ENCODE measurements around the gene ELF2.
"Not testable (repeated sequence)": the region's sequence is repeated elsewhere in the genome, so short reads cannot be mapped to it uniquely, and the experiment has no call there.

Gene ELF2

DNA sequence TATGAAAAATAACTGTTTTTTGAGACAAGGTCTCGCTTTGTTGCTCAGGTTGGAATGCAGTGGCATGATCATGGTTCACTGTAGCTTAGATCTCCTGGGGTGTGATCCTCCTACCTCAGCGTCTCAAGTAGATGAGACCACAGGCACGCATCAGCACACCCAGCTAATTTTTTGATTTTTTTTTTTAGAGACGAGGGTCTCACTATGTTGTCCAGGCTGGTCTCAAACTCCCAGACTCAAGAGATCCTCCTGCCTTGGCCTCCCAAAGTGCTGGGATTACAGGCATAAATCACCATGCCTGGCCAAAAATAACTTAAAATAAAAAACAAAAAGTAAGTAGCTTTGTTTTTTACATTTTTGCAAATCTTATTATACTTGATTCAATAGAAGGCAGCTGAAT is 98.1 kb downstream of the ELF2 start:
- DNase-seq (ENCODE audit: low read depth in 2 of 2), result no peak

GRCh38 chr4:139077567-139078355 is 99.3 kb downstream of the ELF2 start:
- no peak for DNase-seq (ENCODE audit: low read depth in 2 of 2)

- no peak for DNase-seq (ENCODE audit: low read depth in 2 of 2)
Measured at GRCh38 chr4:139076016-139076744, 100.8 kb downstream of the ELF2 start.

GRCh38 chr4:139060591-139060990 is 116.4 kb downstream of the ELF2 start:
- DNase-seq (ENCODE audit: low read depth in 2 of 2), result no peak

GRCh38 chr4:139059026-139059425 is 118.0 kb downstream of the ELF2 start:
- not testable (repeated sequence) for DNase-seq (ENCODE audit: low read depth in 2 of 2)

DNA sequence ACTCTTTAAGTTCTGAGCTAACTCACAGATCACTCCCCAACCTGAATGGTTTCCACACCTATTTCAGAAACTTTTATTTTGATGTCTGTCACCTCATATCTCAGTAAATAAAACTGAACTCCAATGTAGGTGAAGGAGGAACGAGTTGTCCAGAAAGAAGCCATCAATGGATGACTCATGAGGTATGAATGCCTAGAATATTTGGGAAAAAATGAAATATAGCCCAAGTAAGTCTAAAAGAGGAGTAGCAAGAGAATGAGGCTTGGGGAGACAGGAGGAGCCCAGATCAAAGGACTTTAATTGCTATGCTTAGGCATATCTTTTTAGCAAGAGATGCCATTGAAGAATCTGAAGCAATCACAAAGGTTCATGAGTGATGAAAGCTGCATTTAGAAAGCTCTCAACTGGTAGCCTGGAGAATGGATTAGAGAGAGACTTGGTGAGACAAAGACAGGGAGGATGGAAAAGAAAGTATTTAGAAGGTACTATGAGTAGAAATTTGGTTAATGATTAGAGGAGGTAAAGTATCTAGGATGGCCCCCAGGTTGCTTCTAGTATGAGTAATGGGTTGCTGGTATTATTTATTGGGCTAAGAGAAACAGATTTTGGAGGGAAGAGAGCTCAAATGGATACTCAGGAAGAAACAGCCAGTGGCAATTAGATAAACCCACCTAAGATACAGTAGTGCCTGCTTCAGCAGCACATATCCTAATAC is 122.1 kb downstream of the ELF2 start:
- no peak for DNase-seq (ENCODE audit: low read depth in 2 of 2)

DNA sequence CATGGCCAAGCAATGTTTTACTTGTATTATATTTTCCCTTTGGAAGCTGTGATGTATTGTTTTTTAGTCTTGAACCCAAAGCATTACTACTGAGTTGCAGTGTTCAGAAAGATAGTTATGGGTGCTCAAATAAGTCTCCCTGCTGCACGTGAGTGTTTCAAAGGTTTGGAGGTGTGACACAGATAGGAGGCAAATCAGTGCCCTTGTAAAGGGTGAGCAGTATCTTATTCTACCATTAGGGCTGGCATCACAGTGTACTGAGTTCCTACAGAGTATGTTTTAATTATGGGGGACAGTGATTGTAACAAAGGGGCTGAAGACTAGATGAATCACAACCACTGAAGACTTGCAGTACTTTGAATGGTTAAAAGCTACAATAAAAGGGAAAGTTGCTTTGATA is 123.1 kb downstream of the ELF2 start:
- DNase-seq (ENCODE audit: low read depth in 2 of 2), result no peak

- no peak for DNase-seq (ENCODE audit: low read depth in 2 of 2)
Measured at GRCh38 chr4:139050446-139050845, 126.6 kb downstream of the ELF2 start.

GRCh38 chr4:139048026-139048425 is 129.0 kb downstream of the ELF2 start:
- no peak for DNase-seq (ENCODE audit: low read depth in 2 of 2)

- DNase-seq (ENCODE audit: low read depth in 2 of 2), result no peak
Measured at GRCh38 chr4:139044291-139044690, 132.7 kb downstream of the ELF2 start.

DNA sequence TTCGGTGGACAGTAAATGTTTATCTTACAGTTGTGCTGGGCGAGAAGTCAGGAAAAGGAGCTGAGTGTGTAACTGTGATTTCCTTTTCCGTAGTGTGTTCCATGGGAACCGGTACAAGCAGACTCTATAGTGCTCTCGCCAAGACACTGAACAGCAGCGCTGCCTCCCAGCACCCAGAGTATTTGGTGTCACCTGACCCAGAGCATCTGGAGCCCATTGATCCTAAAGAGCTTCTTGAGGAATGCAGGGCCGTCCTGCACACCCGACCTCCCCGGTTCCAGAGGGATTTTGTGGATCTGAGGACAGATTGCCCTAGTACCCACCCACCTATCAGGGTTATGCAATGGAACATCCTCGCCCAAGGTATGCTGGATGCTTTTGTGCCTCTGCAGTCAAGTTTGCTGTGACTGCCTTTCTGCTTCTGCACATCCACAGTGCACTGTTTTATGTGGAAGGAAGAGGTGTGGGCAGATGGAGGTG is 134.0 kb downstream of the ELF2 start:
- no peak for DNase-seq (ENCODE audit: low read depth in 2 of 2)

DNA sequence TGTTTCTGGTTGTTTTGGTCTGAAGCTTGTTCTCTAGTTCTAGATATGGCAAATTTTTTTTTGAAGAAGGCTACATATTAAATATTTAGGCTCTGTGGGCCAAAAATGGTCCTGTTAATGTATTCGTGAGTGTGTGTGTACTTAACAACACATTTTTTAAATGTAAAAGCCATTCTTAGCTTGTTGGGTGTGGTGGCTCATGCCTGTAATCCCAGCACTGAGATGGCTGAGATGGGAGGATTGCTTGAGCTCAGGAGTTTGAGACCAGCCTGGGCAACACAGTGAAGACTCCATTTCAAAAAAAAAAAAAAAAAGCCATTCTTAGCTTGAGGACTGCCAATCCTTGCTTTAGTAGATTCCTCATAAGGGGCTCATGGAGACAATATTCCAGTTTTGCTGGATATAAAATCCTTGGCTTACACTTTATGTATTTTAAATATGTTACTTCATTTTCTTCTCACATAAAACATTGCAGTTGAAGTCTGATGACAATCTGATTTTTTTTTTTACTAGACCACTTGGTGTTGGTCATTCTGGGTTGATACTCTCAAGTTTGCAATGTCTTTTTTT is 138.1 kb downstream of the ELF2 start:
- DNase-seq (ENCODE audit: low read depth in 2 of 2), result no peak

GRCh38 chr4:139036885-139037284 is 140.1 kb downstream of the ELF2 start:
- no peak for DNase-seq (ENCODE audit: low read depth in 2 of 2)

DNA sequence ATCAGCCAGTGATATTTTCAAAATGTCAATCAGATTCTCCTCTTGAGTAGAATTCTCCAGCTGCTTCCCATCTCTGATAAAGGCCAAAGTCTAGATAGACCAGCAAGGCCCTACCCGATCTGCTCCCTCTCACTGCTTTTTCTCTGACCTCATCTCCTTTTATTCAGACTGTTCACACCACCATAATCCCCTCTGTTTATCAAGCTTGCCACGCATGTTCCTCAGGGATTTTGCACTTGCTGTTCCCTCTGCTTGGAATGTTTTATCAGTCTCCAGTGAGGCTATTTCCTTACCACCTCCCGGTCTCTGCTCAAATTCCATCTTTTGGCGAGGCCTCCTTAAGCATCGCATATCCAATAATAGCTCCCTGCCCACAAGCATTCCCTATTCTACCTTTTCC is 141.4 kb downstream of the ELF2 start:
- no peak for DNase-seq (ENCODE audit: low read depth in 2 of 2)

- peak; percentile 53 to 55 for DNase-seq (ENCODE audit: low read depth in 2 of 2)
Measured at GRCh38 chr4:139030614-139031235, 146.3 kb downstream of the ELF2 start.

DNA sequence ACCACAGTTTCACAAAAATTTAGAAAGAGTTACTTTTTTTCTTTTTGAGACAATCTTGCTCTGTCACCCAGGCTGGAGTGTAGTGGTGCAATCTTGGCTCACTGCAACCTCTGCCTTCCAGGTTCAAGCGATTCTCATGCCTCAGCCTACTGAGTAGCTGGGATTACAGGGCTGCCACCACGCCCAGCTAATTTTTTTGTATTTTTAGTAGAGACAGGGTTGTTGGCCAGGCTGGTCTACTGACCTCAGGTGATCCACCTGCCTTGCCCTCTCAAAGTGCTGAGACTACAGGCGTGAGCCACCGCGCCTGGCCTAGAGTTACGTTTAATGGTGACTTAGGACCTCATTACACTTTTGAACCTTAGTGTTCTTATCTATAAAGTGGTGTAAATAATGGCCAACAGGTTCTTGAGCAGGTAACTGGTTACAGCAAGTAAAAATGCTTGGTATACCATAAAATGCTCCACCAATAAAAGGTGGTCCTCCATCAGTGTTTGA is 147.1 kb downstream of the ELF2 start:
- DNase-seq (ENCODE audit: low read depth in 2 of 2), result not testable (repeated sequence)

DNA sequence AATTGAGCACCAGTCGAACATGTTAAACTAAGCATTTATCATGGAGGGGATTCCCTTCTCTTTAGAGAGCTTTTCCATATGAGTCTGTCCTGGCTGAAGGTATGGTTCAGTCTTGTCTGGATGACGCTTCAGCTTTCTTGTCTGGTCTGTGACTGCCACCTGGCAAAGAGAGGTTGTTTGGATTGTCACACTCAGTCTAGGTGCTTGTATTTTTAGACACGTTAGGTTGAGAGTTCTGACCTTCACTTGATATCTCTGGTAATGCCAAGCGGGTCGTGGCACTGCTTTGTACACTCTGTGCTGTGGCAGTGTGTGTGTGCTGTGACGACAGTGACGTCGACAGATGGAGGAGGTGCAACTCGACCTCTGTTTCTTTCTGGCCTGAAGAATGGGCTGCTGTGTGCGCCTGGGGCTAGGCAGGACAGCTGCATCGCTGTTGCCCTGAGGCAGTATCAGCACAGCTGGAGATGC is 148.8 kb downstream of the ELF2 start:
- DNase-seq (ENCODE audit: low read depth in 2 of 2), result no peak

DNA sequence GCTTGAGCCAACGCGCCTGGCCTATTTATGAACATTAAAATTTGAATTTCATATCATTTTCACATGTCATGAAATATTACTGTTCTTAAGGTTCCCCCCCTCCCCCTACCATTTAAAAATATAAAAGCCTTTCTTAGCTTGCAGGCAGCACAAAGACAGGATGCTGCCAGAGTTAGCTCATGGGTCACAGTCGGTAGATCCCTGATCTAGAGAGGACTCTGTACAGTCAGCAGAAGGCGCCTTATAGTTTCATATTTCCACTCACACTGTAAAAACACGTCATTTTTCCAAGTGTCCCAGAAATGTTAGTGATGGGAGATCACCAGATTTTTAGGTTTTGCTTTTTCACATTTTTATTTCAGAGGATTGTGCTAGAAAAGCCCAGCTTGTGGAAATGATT is 149.2 kb downstream of the ELF2 start:
- DNase-seq (ENCODE audit: low read depth in 2 of 2), result no peak

GRCh38 chr4:139025841-139026240 is 151.2 kb downstream of the ELF2 start:
- DNase-seq (ENCODE audit: low read depth in 2 of 2), result no peak

DNA sequence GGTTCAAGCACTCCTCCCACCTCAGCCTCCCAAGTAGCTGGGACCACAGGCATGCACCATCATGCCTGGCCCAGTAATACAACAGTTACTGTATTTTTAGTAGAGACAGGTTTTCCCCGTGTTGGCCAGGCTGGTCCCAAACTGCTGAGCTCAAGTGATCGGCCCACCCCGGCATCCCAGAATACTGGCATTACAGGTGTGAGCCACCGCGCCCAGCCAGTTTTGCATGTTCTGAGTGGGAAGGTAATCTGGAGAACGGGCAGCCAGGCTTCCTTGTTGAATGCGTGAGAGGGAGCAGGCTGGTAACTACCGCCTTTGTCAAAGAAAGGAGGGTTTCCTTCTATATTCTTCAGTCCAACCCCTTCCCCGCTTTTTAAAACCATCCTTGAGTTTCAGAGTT is 152.3 kb downstream of the ELF2 start:
- no peak for DNase-seq (ENCODE audit: low read depth in 2 of 2)

DNA sequence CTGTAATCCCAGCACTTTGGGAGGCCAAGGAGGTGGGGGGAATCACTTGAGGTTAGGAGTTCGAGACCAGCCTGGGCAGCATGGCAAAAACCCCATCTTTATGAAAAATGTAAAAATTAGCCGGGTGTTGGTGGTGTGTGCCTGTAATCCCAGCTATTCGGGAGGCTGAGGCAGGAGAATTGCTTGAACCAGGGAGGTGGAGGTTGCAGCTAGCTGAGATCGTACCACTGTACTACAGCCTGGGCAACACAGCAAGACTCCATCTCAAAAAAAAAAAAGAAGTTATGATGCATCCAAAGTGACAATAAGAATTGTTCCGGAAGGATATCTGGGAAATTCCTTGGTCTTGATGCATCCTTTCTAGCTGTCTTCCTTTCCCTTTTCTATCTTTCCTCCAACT is 154.2 kb downstream of the ELF2 start:
- DNase-seq (ENCODE audit: low read depth in 2 of 2), result no peak

Measured in stimulated activated CD8-positive, alpha-beta memory T cell treated with anti-CD3 and anti-CD28 coated beads, Interleukin-2, amount 100 ng/mL, for 1 hour (primary cell).